Esophagus (tissue), 2 donors: Measurements from ENCODE around the gene IFI27. TPM values are rescaled to one million over a fixed set of nuclear protein-coding genes. Genes with fewer than 3 reads are reported as not detected.

ENCODE experiments used
- H3K27ac ChIP-seq, 2 donors: one replicate each; pipeline ENCODE4 v1.5.1; 2013; ENCODE audit warnings: low read depth in 2 of 2, mild to moderate bottlenecking in 2 of 2, inconsistent platforms in 1 of 2, low read length in 1 of 2, moderate library complexity in 1 of 2
- H3K27me3 ChIP-seq, 2 donors: one replicate each; pipeline ENCODE4 v1.6.1; 2013; ENCODE audit warnings: low read length in 2 of 2, control low read depth in 1 of 2, mild to moderate bottlenecking in 1 of 2; ENCODE audit not compliant: insufficient read depth in 2 of 2, control insufficient read depth in 1 of 2
- H3K36me3 ChIP-seq, 2 donors: one replicate each; pipeline ENCODE4 v1.6.1; 2013; ENCODE audit warnings: low read length in 1 of 2; ENCODE audit not compliant: control insufficient read depth in 2 of 2, insufficient read depth in 2 of 2
- H3K4me1 ChIP-seq, 2 donors: one replicate each; pipeline ENCODE4 v1.6.1; 2013; ENCODE audit warnings: low read length in 1 of 2; ENCODE audit not compliant: control insufficient read depth in 2 of 2, insufficient read depth in 2 of 2
- H3K4me3 ChIP-seq, 2 donors: one replicate each; pipeline ENCODE4 v1.5.1; 2013; ENCODE audit warnings: low read length in 2 of 2, mild to moderate bottlenecking in 2 of 2, low read depth in 1 of 2, moderate library complexity in 1 of 2
- H3K9me3 ChIP-seq, 2 donors: one replicate each; pipeline ENCODE4 v1.6.1; 2013; ENCODE audit warnings: mild to moderate bottlenecking in 2 of 2, low read depth in 1 of 2, low read length in 1 of 2, moderate library complexity in 1 of 2; ENCODE audit not compliant: control insufficient read depth in 2 of 2, insufficient read depth in 1 of 2
- WGBS, 2 donors: extraction: QIAGEN DNeasy Blood & Tissue Kit; methylation state at CpG; one replicate each; pipeline ENCODE4 v1.1.7; 2013; 5-methylcytosine and 5-hydroxymethylcytosine counted together
- polyA plus RNA-seq, 2 donors: library from polyadenylated mRNA; stranded (reverse); fragments of 200-250 nt; gene quantifications; one replicate each; pipeline ENCODE4 v1.2.3, GENCODE V29; 2013
- donor health status: healthy with polysubstance abuse.
- donor health status: Bipolar disorder and iron deficiency.

Gene IFI27
- polyA plus RNA-seq, 2 donors, result 155 to 478 TPM

DNA sequence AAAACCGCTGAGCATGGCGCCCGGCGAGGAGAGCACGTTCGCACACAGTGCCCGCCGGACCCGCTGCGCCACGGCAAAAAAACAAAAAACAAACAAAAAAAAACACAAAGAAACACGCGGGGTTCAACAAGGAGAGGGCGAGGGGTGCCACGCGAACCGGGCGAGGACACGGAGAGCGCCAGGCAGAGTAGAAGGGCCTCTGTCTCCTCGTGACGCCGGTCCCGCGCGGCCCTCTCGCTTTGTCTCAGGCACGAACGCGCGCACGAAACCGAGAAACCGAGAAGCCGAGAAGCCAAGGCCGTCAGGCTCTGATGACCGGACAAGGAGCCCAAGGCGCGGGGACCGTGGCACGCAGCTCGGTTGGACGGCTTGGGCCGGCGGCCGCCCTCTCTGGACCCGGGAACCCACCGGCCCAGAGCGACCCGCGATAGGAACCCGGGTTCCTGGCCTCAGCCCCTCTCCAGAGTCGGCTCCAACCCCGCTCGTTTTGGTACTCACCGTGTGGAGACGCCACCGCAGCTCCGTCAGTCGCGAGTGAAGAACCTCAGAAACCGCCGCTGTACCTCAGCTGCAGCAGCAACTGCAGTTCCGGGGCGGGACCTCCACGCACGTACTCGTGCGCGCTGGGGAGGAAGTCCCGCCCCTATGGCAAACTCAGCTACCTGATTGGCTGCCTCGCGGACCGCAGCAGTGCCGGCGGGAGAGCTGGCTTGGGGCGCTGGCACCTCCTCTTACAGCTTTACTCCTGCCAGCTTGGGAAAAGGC lies 29.7 kb upstream of the IFI27 start, which contains the start of the genes DDX24 and IFI27L1:
DDX24 (minus strand) TSS at position 582 of the 765 bp plus-strand sequence. CDS start 1,460 bp downstream, outside the sequence.
IFI27L1 (plus strand) TSS at position 690 of the 765 bp plus-strand sequence. CDS start 15,628 bp downstream, outside the sequence.
- peaks cover 0 to 6% of the 10 kb centered on the region in 2 donors for H3K36me3 ChIP-seq
- H3K4me1 ChIP-seq, result peaks cover 2 to 3% of the 10 kb centered on the region in 2 donors
- H3K27me3 ChIP-seq, result no peaks in the 10 kb centered on the region
- peak within 1 kb of the TSS; percentile 95 to 97 for H3K27ac ChIP-seq
- peak within 1 kb of the TSS; percentile 84 to 96 for H3K4me3 ChIP-seq
- 0 to 1% methylated on average over 77 of the region's 77 CpGs for WGBS, 2 donors
- H3K9me3 ChIP-seq, result no peaks in the 10 kb centered on the region

GRCh38 chr14:94081386-94081820 lies 29.1 kb upstream of the IFI27 start:
- 1 to 2% methylated on average over 19 of the region's 19 CpGs for WGBS, 2 donors
- Histone ChIP-seq H3K27ac (peak overlapping the region; percentile 86 to 97), H3K27me3 (no peaks in the 10 kb centered on the region), H3K36me3 (peaks cover 0 to 6% of the 10 kb centered on the region in 2 donors), H3K4me1 (peaks cover 2 to 3% of the 10 kb centered on the region in 2 donors), H3K9me3 (no peaks in the 10 kb centered on the region), H3K4me3 (peak overlapping the region; percentile 84 to 96)

- H3K27ac ChIP-seq, result no peak overlapping the region
- no peaks in the 10 kb centered on the region for H3K27me3 ChIP-seq
- H3K9me3 ChIP-seq, result no peaks in the 10 kb centered on the region
- no peaks in the 10 kb centered on the region for H3K4me1 ChIP-seq
- 59 to 85% methylated on average over 4 of the region's 4 CpGs for WGBS, 2 donors
- H3K36me3 ChIP-seq, result no peaks in the 10 kb centered on the region
- H3K4me3 ChIP-seq, result no peak overlapping the region
These were observed 22.6 kb upstream of the IFI27 start for GRCh38 chr14:94087891-94088290.

GRCh38 chr14:94088516-94088915 lies 22.0 kb upstream of the IFI27 start:
- no peak overlapping the region for H3K4me3 ChIP-seq
- 76 to 92% methylated on average over 5 of the region's 5 CpGs for WGBS, 2 donors
- H3K27ac ChIP-seq, result no peak overlapping the region
- no peaks in the 10 kb centered on the region for H3K4me1 ChIP-seq
- H3K9me3 ChIP-seq, result no peaks in the 10 kb centered on the region
- H3K27me3 ChIP-seq, result no peaks in the 10 kb centered on the region
- no peaks in the 10 kb centered on the region for H3K36me3 ChIP-seq

DNA sequence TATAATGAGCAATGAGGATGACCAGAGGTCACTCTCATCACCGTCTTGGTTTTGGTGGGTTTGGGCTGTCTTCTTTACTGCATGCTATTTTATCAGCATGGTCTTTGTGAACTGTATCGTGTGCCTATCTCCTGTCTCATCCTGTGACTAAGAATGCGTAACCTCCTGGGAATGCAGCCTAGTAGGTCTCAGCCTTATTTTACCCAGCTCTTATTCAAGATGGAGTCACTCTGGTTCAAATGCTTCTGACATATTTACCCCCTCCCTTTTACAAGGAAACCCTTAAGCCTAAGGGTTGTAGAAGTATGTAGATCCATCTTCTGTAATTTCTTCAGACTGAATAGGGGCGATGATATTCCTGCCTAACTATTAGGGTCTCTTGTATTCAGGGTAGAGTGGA lies 21.1 kb upstream of the IFI27 start:
- no peaks in the 10 kb centered on the region for H3K4me1 ChIP-seq
- 94 to 96% methylated on average over 4 of the region's 4 CpGs for WGBS, 2 donors
- H3K27me3 ChIP-seq, result no peaks in the 10 kb centered on the region
- H3K27ac ChIP-seq, result no peak overlapping the region
- no peaks in the 10 kb centered on the region for H3K36me3 ChIP-seq
- H3K4me3 ChIP-seq, result no peak overlapping the region
- no peaks in the 10 kb centered on the region for H3K9me3 ChIP-seq

DNA sequence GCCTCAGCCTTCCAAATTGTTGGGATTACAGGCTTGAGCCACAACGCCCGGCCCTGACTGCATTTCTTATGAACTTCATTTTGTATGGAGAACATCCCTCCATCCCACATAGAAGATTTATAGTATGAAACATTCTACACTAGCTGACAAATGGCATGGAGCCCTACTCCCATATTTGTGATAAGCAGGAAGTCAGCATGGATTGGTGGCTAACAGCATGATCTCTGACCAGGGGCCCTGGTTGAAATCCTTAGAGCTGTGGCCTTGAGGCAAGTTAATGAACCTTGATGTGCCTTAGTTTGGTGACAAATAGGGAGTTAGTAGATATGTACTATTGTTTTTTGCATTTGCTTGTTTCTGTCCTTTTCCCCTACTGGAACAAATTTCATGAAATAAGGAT lies 17.1 kb upstream of the IFI27 start:
- no peak overlapping the region for H3K27ac ChIP-seq
- H3K4me1 ChIP-seq, result no peaks in the 10 kb centered on the region
- WGBS, 2 donors, result 97 to 100% methylated on average over 2 of the region's 2 CpGs
- no peaks in the 10 kb centered on the region for H3K36me3 ChIP-seq
- H3K27me3 ChIP-seq, result no peaks in the 10 kb centered on the region
- H3K4me3 ChIP-seq, result no peak overlapping the region
- no peaks in the 10 kb centered on the region for H3K9me3 ChIP-seq

DNA sequence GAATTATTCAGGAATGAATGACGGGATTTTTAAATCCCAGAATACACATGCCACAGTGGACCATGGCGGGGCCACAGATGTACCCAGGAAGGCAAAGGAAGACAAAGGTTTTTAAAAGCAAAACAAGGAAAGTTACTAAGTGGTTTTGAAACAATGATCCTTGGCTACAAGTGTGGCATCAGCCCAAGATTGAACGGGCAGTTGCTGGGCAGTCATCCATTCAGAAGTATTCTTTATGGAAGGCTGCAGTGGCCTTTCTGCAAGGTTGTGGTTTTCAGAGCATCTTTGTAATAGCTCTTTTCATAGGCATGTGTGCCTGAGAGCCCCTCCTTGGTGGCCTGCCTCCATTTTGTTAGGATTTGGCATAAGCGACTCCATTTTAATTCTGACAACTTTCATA lies 13.4 kb upstream of the IFI27 start:
- Histone ChIP-seq H3K27ac (no peak overlapping the region), H3K9me3 (no peaks in the 10 kb centered on the region), H3K27me3 (no peaks in the 10 kb centered on the region), H3K4me1 (no peaks in the 10 kb centered on the region), H3K4me3 (no peak overlapping the region), H3K36me3 (peaks cover 0 to 2% of the 10 kb centered on the region in 2 donors)
- WGBS, 2 donors, result 95 to 96% methylated on average over 4 of the region's 4 CpGs

DNA sequence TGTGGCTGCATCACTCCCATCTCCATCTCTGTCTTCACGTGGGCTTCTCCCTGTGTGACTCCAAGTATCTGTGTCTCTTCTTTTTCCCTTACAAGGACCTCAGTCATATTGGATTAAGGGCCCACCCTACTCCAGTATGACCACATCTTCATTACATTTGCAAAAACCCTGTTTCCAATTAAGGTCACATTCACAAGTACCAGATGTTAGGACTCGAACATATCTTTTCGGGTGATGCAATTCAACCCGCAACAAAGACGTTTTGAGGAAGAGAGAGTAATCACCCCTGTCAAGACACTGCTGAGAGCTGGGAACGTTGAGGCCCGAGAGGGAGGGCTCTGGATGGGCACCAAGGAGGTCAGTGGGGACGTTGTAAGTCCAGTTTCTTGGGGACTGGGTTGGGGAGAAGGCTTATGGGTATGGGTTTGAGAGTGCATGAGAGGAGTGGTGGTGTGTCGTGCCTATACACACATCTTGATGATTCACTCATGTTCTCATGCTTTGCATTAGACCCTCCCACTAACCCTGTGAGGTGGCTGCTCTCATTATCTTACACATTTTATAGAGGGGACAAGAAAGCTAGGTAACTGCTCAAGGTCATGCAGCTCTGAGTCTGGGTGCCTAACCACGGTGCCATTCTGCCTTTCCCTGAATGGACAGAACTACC lies 12.1 kb upstream of the IFI27 start:
- H3K4me3 ChIP-seq, result no peak overlapping the region
- 74 to 76% methylated on average over 10 of the region's 10 CpGs for WGBS, 2 donors

DNA sequence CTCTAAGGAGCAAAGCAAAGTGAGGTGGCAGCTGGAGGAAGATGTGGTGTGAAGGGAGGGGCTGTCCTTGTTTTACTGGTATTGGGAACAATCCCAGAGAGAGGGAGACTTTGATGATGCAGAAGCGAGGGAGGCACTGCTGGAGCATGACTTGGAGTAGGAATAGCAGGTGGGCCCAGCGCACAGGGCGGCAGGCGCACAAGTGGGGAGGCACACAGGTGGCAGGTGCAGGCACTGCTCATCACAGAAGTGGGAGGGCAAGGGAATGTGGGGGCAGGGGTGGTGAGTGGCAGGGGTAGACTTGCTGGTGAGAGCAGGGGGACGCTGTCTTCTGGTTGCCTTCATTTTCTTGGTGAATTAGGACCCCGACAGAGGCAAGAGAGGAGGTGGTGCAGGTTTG lies 11.5 kb upstream of the IFI27 start:
- 79 to 90% methylated on average over 6 of the region's 6 CpGs for WGBS, 2 donors
- Histone ChIP-seq H3K4me3 (no peak overlapping the region), H3K4me1 (no peaks in the 10 kb centered on the region), H3K27ac (no peak overlapping the region), H3K27me3 (no peaks in the 10 kb centered on the region), H3K9me3 (no peaks in the 10 kb centered on the region), H3K36me3 (peaks cover 0 to 2% of the 10 kb centered on the region in 2 donors)

More for the DNA sequence above, 12.1 kb upstream of the IFI27 start:
- Histone ChIP-seq H3K9me3 (no peaks in the 10 kb centered on the region), H3K4me1 (no peaks in the 10 kb centered on the region), H3K36me3 (peaks cover 0 to 2% of the 10 kb centered on the region in 2 donors), H3K27me3 (no peaks in the 10 kb centered on the region), H3K27ac (no peak overlapping the region)
